HFF-Myc (cell line): Measurements from ENCODE around the gene PROP1.
"Not testable (repeated sequence)": the region's sequence is repeated elsewhere in the genome, so short reads cannot be mapped to it uniquely, and the experiment has no call there.

ENCODE experiments used
- DNase-seq: peaks from one replicate; pipeline ENCODE4 v3.0.0-alpha.2; 2011; ENCODE audit warnings: low read depth; ENCODE audit errors: extremely low read depth
- H3K4me3 ChIP-seq: replicated peaks from 2 replicates; pipeline ENCODE4 v1.5.1; 2011; ENCODE audit warnings: low read depth, mild to moderate bottlenecking, control low read depth, low read length

PROP1 gene

DNA sequence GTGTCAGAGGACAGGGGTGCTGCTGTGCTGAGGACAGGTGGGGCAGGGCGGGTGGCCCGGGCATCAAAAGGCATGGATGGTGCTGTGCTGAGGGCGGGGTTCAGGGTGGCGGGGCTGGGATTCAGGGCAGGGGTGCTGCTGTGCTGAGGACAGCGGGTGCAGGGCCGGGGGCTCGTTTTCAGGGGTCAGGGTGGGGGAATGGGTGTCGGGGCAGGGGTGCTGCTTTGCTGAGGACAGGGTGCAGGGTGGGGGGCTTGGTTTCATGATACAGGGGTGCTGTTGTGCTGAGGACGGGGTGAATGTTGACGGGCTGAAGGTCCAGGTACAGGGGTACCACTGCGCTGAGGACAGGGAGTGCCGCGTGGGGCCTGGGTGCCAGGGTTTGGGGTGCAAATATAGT is 50.9 kb downstream of the PROP1 start:
- DNase-seq, H3K4me3 ChIP-seq: not testable (repeated sequence)

DNA sequence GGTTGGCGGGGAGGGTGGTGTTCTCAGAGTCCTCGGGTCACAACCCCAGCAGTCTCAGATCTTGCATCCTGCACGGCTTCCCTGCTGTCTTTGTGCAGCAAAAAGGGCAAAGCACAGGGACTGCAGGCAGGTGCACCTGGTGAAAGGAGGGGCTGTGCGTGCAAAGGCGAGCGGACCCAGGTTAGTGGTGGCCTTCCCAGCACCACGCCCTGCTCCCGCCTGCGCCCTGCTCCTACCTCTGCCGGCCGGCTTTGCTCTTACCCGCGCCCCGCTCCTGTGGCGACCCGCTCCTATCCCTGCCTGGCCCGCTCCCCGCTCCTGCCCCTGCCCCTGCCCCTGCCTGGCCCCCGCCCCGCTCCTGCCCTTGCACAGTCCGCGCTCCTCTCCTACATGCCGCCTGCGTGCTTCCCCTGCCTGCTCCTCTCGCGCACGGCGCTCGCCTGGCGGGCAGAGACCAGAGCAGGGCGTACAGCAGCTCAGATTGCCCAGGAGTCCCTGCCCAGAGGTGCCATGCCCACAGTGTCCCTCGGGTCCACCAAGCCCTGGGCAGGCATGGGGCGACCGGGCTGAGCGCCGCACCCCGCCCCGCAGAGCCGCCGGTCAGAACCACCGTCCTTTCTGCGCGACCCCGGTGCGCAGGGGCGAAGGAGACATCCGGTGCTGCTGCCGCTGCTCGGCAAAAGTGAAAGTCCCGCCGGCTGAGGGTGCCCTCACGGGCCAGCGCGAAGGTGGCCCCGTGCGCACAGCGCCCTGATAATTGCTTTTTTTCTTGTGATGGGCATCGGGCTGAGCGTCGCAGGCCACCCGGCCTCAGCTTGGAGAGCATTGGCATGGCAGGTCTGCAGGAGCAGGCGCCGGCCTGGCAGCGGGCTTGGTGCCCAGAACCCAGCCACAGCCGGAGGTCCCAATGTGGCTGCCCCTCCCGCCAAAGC is 52.0 kb downstream of the PROP1 start:
- DNase-seq: not testable (repeated sequence)
- peak overlapping the region; percentile 41 for H3K4me3 ChIP-seq

DNA sequence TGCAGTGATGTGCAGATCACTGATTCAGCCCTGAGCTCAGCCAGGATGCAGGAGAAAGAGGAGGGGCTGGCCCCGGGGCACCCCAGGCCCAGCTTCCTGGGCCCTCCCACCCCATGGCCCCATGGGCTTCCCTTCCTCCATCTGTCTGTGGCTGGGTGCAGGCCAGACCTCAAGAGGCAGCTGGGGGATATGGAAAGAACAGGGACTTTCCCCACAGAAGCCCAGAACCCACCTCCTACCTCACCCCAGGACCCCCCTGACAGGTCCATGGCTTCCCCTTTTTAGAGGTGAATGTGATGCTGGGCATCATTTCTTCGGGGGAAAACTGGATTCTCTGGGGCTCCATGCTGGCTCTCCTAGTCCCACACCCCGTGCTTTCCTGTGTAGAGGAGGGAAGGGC is 53.1 kb downstream of the PROP1 start:
- H3K4me3 ChIP-seq, DNase-seq: not testable (repeated sequence)
